Neural progenitor cell (in vitro differentiated cells): ENCODE data around the gene HPGDS. TPM values are rescaled to one million over a fixed set of nuclear protein-coding genes. Genes with fewer than 3 reads are reported as not detected.
A peak's percentile ranks its signal among the peaks of the same experiment; 100 is the strongest.

Experiments used
- DNase-seq: peaks from one replicate; pipeline ENCODE4 v3.0.0-alpha.2; 2016; ENCODE audit warnings: low spot score
- H2AFZ ChIP-seq: fragments of 200-600 bp; sonication (generic); replicated peaks from 2 replicates; pipeline ENCODE4 v1.6.1; 2016; ENCODE audit warnings: antibody characterized with exemption
- H3F3A ChIP-seq: fragments of 200-600 bp; sonication (generic); 2 replicates; pipeline ENCODE4 v1.6.1; 2016; ENCODE audit warnings: antibody characterized with exemption, low read depth
- H3K27ac ChIP-seq: fragments of 200-600 bp; sonication (generic); 2 replicates; pipeline ENCODE4 v1.5.1; 2016; ENCODE audit warnings: mild to moderate bottlenecking
- H3K27me3 ChIP-seq: fragments of 200-600 bp; sonication (generic); 2 replicates; pipeline ENCODE4 v1.6.1; 2016; ENCODE audit warnings: mild to moderate bottlenecking, moderate library complexity
- H3K36me3 ChIP-seq: fragments of 200-600 bp; sonication (generic); 2 replicates; pipeline ENCODE4 v1.5.1; 2016
- H3K4me1 ChIP-seq: fragments of 200-600 bp; sonication (generic); 2 replicates; pipeline ENCODE4 v1.6.1; 2016; ENCODE audit warnings: mixed run types
- H3K4me2 ChIP-seq: fragments of 200-600 bp; sonication (generic); 2 replicates; pipeline ENCODE4 v1.6.1; 2016
- H3K4me3 ChIP-seq: fragments of 200-600 bp; sonication (generic); 2 replicates; pipeline ENCODE4 v1.5.1; 2016
- H3K79me2 ChIP-seq: fragments of 200-600 bp; sonication (generic); 2 replicates; pipeline ENCODE4 v1.6.1; 2016; ENCODE audit warnings: low read depth
- H3K9ac ChIP-seq: fragments of 200-600 bp; sonication (generic); 2 replicates; pipeline ENCODE4 v1.6.1; 2016
- H3K9me3 ChIP-seq: fragments of 200-600 bp; sonication (generic); 2 replicates; pipeline ENCODE4 v1.5.1; 2016; ENCODE audit warnings: low read depth
- H4K20me1 ChIP-seq: fragments of 200-600 bp; sonication (generic); 2 replicates; pipeline ENCODE4 v1.6.1; 2016; ENCODE audit warnings: low read depth
- H3K27ac Mint-ChIP-seq: 3 replicates; pipeline ENCODE4 v1.8.0; 2021; ENCODE audit warnings: mixed read lengths
- H3K27me3 Mint-ChIP-seq: 2 replicates; pipeline ENCODE4 v1.8.0; 2022; ENCODE audit warnings: low read depth, mild to moderate bottlenecking, inconsistent platforms, moderate library complexity, mixed read lengths; ENCODE audit not compliant: insufficient read depth
- H3K36me3 Mint-ChIP-seq: 3 replicates; pipeline ENCODE4 v1.8.0; 2021; ENCODE audit warnings: mixed read lengths
- H3K4me1 Mint-ChIP-seq: 3 replicates; pipeline ENCODE4 v1.8.0; 2021; ENCODE audit warnings: mixed read lengths
- H3K4me3 Mint-ChIP-seq: 3 replicates; pipeline ENCODE4 v1.8.0; 2021; ENCODE audit warnings: mild to moderate bottlenecking, moderate library complexity, mixed read lengths
- H3K9me3 Mint-ChIP-seq: 3 replicates; pipeline ENCODE4 v1.8.0; 2020; ENCODE audit warnings: mixed read lengths
- CTCF ChIP-seq: fragments of 200-600 bp; sonication (generic); IDR thresholded peaks from 2 replicates; pipeline ENCODE4 v1.5.1; 2017; ENCODE audit warnings: antibody characterized with exemption, mild to moderate bottlenecking
- EZH2 ChIP-seq: fragments of 200-600 bp; sonication (generic); IDR thresholded peaks from 2 replicates; pipeline ENCODE4 v1.6.1; 2017; ENCODE audit warnings: antibody characterized with exemption, mild to moderate bottlenecking, moderate library complexity
- EZH2phosphoT487 ChIP-seq: fragments of 200-600 bp; sonication (generic); IDR thresholded peaks from 2 replicates; pipeline ENCODE4 v1.6.1; 2017; ENCODE audit warnings: antibody characterized with exemption
- total RNA-seq: library from RNA; depleted of rRNA; stranded (reverse); fragments of >200 nt; gene quantifications from 2 replicates; pipeline ENCODE4 v1.2.3, GENCODE V29; 2015; ENCODE audit warnings: low replicate concordance

Gene HPGDS
- total RNA-seq, 1 donor from 2014 or later = not detected

- Mint-ChIP-seq H3K36me3 (no peaks in the 10 kb centered on the region), H3K27ac (no peak overlapping the region), H3K27me3 (peaks cover 3% of the 10 kb centered on the region), H3K4me3 (no peak overlapping the region), H3K9me3 (peaks cover 4% of the 10 kb centered on the region), H3K4me1 (no peaks in the 10 kb centered on the region)
- Histone ChIP-seq H3K79me2 (no peaks in the 10 kb centered on the region), H3K36me3 (no peaks in the 10 kb centered on the region), H3K4me3 (no peak overlapping the region), H3F3A (no peaks in the 10 kb centered on the region), H3K27ac (no peak overlapping the region), H3K27me3 (no peaks in the 10 kb centered on the region), H3K4me1 (no peaks in the 10 kb centered on the region), H2AFZ (no peak overlapping the region), H4K20me1 (no peaks in the 10 kb centered on the region), H3K9me3 (no peaks in the 10 kb centered on the region), H3K4me2 (no peak overlapping the region), H3K9ac (no peak overlapping the region)
- no peak for TF ChIP-seq EZH2phosphoT487
- TF ChIP-seq CTCF = no peak
- TF ChIP-seq EZH2 = no peak
- DNase-seq = no peak
Observed at GRCh38 chr4:94371290-94371689, 28.7 kb upstream of the HPGDS start.

GRCh38 chr4:94370533-94371254 lies 28.1 kb upstream of the HPGDS start:
- TF ChIP-seq CTCF (no peak), EZH2phosphoT487 (no peak)
- Histone ChIP-seq H3K36me3 (no peaks in the 10 kb centered on the region), H3K4me2 (no peak overlapping the region), H3F3A (no peaks in the 10 kb centered on the region), H3K27ac (no peak overlapping the region), H3K79me2 (no peaks in the 10 kb centered on the region), H4K20me1 (no peaks in the 10 kb centered on the region), H3K9ac (no peak overlapping the region), H3K9me3 (no peaks in the 10 kb centered on the region), H3K4me3 (no peak overlapping the region), H3K4me1 (no peaks in the 10 kb centered on the region), H2AFZ (peak overlapping the region; percentile 24), H3K27me3 (no peaks in the 10 kb centered on the region)
- Mint-ChIP-seq H3K27me3 (peaks cover 3% of the 10 kb centered on the region), H3K9me3 (peaks cover 4% of the 10 kb centered on the region), H3K27ac (no peak overlapping the region), H3K36me3 (no peaks in the 10 kb centered on the region), H3K4me1 (no peaks in the 10 kb centered on the region), H3K4me3 (no peak overlapping the region)
- DNase-seq = no peak

GRCh38 chr4:94369046-94369445 lies 26.4 kb upstream of the HPGDS start:
- H3K79me2 ChIP-seq = no peaks in the 10 kb centered on the region
- no peaks in the 10 kb centered on the region for H3K9me3 ChIP-seq
- H4K20me1 ChIP-seq = no peaks in the 10 kb centered on the region
- H3K4me3 ChIP-seq = no peak overlapping the region
- TF ChIP-seq EZH2 = no peak
- no peak for TF ChIP-seq CTCF
- TF ChIP-seq EZH2phosphoT487 = no peak
- no peaks in the 10 kb centered on the region for H3K36me3 ChIP-seq
- no peaks in the 10 kb centered on the region for H3K4me1 ChIP-seq
- no peaks in the 10 kb centered on the region for H3K4me1 Mint-ChIP-seq
- H3K9ac ChIP-seq = no peak overlapping the region
- no peak for DNase-seq
- no peaks in the 10 kb centered on the region for H3F3A ChIP-seq
- peaks cover 3% of the 10 kb centered on the region for H3K27me3 Mint-ChIP-seq
- H3K9me3 Mint-ChIP-seq = peaks cover 4% of the 10 kb centered on the region
- H3K36me3 Mint-ChIP-seq = no peaks in the 10 kb centered on the region
- no peak overlapping the region for H3K27ac Mint-ChIP-seq
- no peak overlapping the region for H3K4me3 Mint-ChIP-seq
- no peaks in the 10 kb centered on the region for H3K27me3 ChIP-seq
- no peak overlapping the region for H3K4me2 ChIP-seq
- H2AFZ ChIP-seq = no peak overlapping the region
- no peak overlapping the region for H3K27ac ChIP-seq
